ENCODE results near the gene TMEM139.
A peak's percentile ranks its signal among the peaks of the same experiment; 100 is the strongest.

Gene TMEM139

GRCh38 chr7:143284591-143285469 lies at the start of gene TMEM139:
Gene TMEM139, plus strand, starts transcription at chr7:143284958. Its CDS starts 1,000 bp downstream, at chr7:143285958.
- no peak for DNase-seq (ENCODE audit: low read depth)

GRCh38 chr7:143235561-143235960 lies 49.2 kb upstream of the TMEM139 start:
- DNase-seq (ENCODE audit: low read depth): no peak

- no peak for DNase-seq (ENCODE audit: low read depth)
Measured at GRCh38 chr7:143236408-143236990, 48.3 kb upstream of the TMEM139 start.

- no peak for DNase-seq (ENCODE audit: low read depth)
Measured at GRCh38 chr7:143237366-143237765, 47.4 kb upstream of the TMEM139 start.

- no peak for DNase-seq (ENCODE audit: low read depth)
Measured at GRCh38 chr7:143238289-143238980, 46.3 kb upstream of the TMEM139 start.

- DNase-seq (ENCODE audit: low read depth): no peak
Measured at GRCh38 chr7:143239813-143240212, 44.9 kb upstream of the TMEM139 start.

- DNase-seq (ENCODE audit: low read depth): peak; percentile 54
Measured at GRCh38 chr7:143240291-143241168, 44.2 kb upstream of the TMEM139 start.

GRCh38 chr7:143242306-143242705 lies 42.5 kb upstream of the TMEM139 start:
- no peak for DNase-seq (ENCODE audit: low read depth)

- DNase-seq (ENCODE audit: low read depth): no peak
Measured at GRCh38 chr7:143243111-143243510, 41.6 kb upstream of the TMEM139 start.

- DNase-seq (ENCODE audit: low read depth): no peak
Measured at GRCh38 chr7:143243614-143244013, 41.1 kb upstream of the TMEM139 start.

GRCh38 chr7:143244321-143244720 lies 40.4 kb upstream of the TMEM139 start:
- DNase-seq (ENCODE audit: low read depth): no peak

GRCh38 chr7:143245123-143245522 lies 39.6 kb upstream of the TMEM139 start:
- DNase-seq (ENCODE audit: low read depth): no peak

- no peak for DNase-seq (ENCODE audit: low read depth)
Measured at GRCh38 chr7:143247372-143247771, 37.4 kb upstream of the TMEM139 start.

- DNase-seq (ENCODE audit: low read depth): no peak
Measured at GRCh38 chr7:143248761-143249354, 35.9 kb upstream of the TMEM139 start.

- DNase-seq (ENCODE audit: low read depth): no peak
Measured at GRCh38 chr7:143250199-143250598, 34.6 kb upstream of the TMEM139 start.

GRCh38 chr7:143250822-143251221 lies 33.9 kb upstream of the TMEM139 start:
- no peak for DNase-seq (ENCODE audit: low read depth)

GRCh38 chr7:143252006-143252405 lies 32.8 kb upstream of the TMEM139 start:
- no peak for DNase-seq (ENCODE audit: low read depth)

GRCh38 chr7:143255564-143255963 lies 29.2 kb upstream of the TMEM139 start:
- DNase-seq (ENCODE audit: low read depth): no peak

GRCh38 chr7:143256325-143256724 lies 28.4 kb upstream of the TMEM139 start:
- no peak for DNase-seq (ENCODE audit: low read depth)

- DNase-seq (ENCODE audit: low read depth): no peak
Measured at GRCh38 chr7:143256932-143257331, 27.8 kb upstream of the TMEM139 start.

- no peak for DNase-seq (ENCODE audit: low read depth)
Measured at GRCh38 chr7:143257501-143257900, 27.3 kb upstream of the TMEM139 start.

- no peak for DNase-seq (ENCODE audit: low read depth)
Measured at GRCh38 chr7:143258831-143259230, 25.9 kb upstream of the TMEM139 start.

Data from activated T-helper 9 cell treated with anti-CD3 and anti-CD28 coated beads, Interleukin-2, amount 50 U/mL, for 16 hours (primary cell).